ENCODE results near the gene CCDC160. TPM values are rescaled to one million over a fixed set of nuclear protein-coding genes. Genes with fewer than 3 reads are reported as not detected.

CCDC160 gene
- under 0.01 TPM in 1 of 2 replicates, not detected in the other for total RNA-seq

DNA sequence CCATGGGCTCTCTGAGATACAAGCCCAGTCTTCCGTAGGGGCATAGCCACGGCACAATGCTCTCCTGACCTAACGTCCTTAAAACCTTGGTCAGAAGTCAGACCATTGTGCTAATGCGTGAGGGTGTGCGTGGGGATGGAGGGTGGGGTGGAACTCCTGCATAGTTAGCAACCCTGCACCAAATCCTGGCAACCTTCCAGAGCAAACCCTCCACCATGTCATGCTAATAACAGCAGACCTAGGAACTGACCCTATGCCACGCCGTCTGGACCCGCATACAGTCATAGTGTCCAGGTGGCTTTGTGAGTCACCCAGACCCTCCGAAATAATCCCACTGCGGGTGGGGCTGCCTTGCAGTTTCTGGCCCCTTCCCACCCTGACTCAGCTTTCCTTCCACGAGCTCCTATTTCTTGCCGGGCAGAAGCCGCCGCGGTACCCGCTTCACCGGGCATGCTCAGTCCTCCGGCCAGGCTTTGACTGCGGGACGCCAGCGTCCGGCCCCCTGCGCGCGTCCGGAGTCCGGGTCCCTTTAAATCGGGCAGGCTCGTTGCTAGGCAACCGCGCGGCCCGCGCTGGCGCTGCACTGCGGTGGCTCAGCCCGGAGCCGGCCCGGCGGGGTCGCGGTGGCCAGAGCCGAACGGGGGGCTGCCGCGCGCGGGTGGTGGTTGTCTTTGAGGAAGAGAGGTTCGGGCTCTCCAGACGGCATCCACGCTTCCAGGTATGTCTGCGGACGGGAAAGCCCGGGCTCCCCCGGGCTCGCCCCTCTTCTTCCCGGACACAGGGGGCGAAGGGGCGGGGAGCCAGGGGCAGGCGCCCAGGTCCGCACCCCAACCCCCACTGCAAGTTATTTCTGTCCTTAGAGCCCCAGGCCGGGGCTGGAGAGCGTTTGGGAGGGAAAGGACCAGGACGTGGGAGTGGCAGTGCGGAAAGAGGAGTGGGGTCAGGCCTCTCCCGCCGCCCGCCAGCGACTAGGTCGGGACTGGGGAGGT is at the start of gene CCDC160:
TSS of gene CCDC160 (plus strand) at position 557 of the 989 bp plus-strand sequence. CDS start 7,619 bp downstream, outside the sequence.

Other genes starting within 250 kb of the CCDC160 start
- 22.9 and 32.8 TPM in 2 replicates for gene PHF6, start 136.1 kb downstream of the CCDC160 start, total RNA-seq
- gene HPRT1, start 223.0 kb downstream of the CCDC160 start, total RNA-seq: 19.0 and 26.0 TPM in 2 replicates

All from tracheal epithelial cell (primary cell).